K562 (cell line): Measurements from ENCODE around the gene EMX1.

Experiments
- MAZ ChIP-seq, 2 experiments: fragments of 450-650 bp in 1 of 2; sonication (generic) in 1 of 2; formaldehyde crosslinking; IDR thresholded peaks in 1 of 2; conservative IDR thresholded peaks in 1 of 2; 2 replicates each; pipeline versions ENCODE4 v1.4.0 to v1.5.0; 2020; ENCODE audit warnings: mild to moderate bottlenecking in 1 of 2, missing genetic modification reagents in 1 of 2
- RBM15 ChIP-seq: fragments of 200-400 bp; formaldehyde crosslinking; IDR thresholded peaks from 2 replicates; pipeline ENCODE4 v1.6.1; 2018; ENCODE audit warnings: mild to moderate bottlenecking, low read length, moderate library complexity; ENCODE audit not compliant: insufficient read depth
- TF ChIP-seq, protein P1 (sequence below): fragments of 250-450 bp; sonication (Bioruptor Pico); IDR thresholded peaks from 2 replicates; pipeline ENCODE4 v1.5.0; 2020; ENCODE audit warnings: mild to moderate bottlenecking

DNA sequence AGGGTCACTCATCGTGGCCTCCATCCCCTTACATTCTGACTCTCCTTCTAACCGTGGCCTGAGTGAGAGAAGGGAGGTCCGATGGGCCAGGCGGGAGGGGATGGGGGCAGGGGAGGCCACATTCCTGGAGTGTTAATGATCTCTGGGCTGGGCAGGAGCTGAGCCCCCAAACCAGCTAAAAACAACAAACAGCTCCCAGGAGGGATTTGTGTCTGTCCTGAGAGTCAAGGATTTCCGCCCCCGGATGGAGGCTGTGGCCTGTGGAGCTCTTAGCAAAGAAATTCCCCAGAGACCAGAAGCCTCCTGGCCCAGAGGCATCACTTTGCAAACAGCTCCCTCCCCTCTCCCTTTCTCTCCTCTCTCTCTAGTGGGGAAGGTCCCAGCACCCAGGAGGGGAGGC lies 23.5 kb downstream of the EMX1 start:
- TF ChIP-seq RBM15 (no peak), MAZ (CRISPR knock-in tag; conservative IDR thresholded peaks at IDR 0.05 in 1 of 2, IDR thresholded peaks at IDR 0.05 in 1 of 2) (no peak)
- TF ChIP-seq, protein P1, sequence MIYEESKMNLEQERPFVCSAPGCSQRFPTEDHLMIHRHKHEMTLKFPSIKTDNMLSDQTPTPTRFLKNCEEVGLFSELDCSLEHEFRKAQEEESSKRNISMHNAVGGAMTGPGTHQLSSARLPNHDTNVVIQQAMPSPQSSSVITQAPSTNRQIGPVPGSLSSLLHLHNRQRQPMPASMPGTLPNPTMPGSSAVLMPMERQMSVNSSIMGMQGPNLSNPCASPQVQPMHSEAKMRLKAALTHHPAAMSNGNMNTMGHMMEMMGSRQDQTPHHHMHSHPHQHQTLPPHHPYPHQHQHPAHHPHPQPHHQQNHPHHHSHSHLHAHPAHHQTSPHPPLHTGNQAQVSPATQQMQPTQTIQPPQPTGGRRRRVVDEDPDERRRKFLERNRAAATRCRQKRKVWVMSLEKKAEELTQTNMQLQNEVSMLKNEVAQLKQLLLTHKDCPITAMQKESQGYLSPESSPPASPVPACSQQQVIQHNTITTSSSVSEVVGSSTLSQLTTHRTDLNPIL = no peak
